Measurements from ENCODE around the gene PNMA8C. TPM values are rescaled to one million over a fixed set of nuclear protein-coding genes. Genes with fewer than 3 reads are reported as not detected.
"Not testable (repeated sequence)": the region's sequence is repeated elsewhere in the genome, so short reads cannot be mapped to it uniquely, and the experiment has no call there.

The PNMA8C gene
- total and polyA plus RNA-seq, 7 donors = 0.23 to 0.36 (median 0.27) TPM; not detected in 2

- peak overlapping the region; percentile 23 to 70 (median 60) for H3K27ac ChIP-seq
- H3K27me3 ChIP-seq = peaks cover 14 to 77% (median 69%) of the 10 kb centered on the region in 3 donors
- peak overlapping the region; percentile 4 to 41 (median 29) for H3K4me3 ChIP-seq
- WGBS, 2 donors = 1 to 4% methylated on average over 36 of the region's 36 CpGs
- H3K4me1 ChIP-seq = peaks cover 0 to 30% (median 23%) of the 10 kb centered on the region in 4 donors
- TF ChIP-seq EP300 (IDR thresholded peaks at IDR 0.05) = no peak
- TF ChIP-seq POLR2AphosphoS5 (IDR thresholded peaks at IDR 0.05) = peak in 2 of 4 donors; percentile 21 to 24
- TF ChIP-seq CTCF (IDR thresholded peaks at IDR 0.05) = peak in 1 of 4 experiments; percentile 13
- TF ChIP-seq POLR2A (IDR thresholded peaks at IDR 0.05) = no peak
- DNase-seq = peak; percentile 82
- no peaks in the 10 kb centered on the region for H3K9me3 ChIP-seq
- intact Hi-C loops (cut with DNase I) = no loop called here
- H3K36me3 ChIP-seq = no peaks in the 10 kb centered on the region
Measured at GRCh38 chr19:46404055-46404752, 24.5 kb downstream of the PNMA8C start.

- H3K4me3 ChIP-seq = no peak overlapping the region
- H3K36me3 ChIP-seq = no peaks in the 10 kb centered on the region
- 90 to 91% methylated on average over 11 of the region's 11 CpGs for WGBS, 2 donors
- no peak overlapping the region for H3K27ac ChIP-seq
- H3K9me3 ChIP-seq = no peaks in the 10 kb centered on the region
- peaks cover 14 to 73% (median 65%) of the 10 kb centered on the region in 3 donors for H3K27me3 ChIP-seq
- intact Hi-C loops (cut with DNase I) = no loop called here
- peak; percentile 40 for DNase-seq
- no peak for TF ChIP-seq EP300 (IDR thresholded peaks at IDR 0.05)
- TF ChIP-seq CTCF (IDR thresholded peaks at IDR 0.05) = no peak
- TF ChIP-seq POLR2AphosphoS5 (IDR thresholded peaks at IDR 0.05) = no peak
- TF ChIP-seq POLR2A (IDR thresholded peaks at IDR 0.05) = no peak
- H3K4me1 ChIP-seq = peaks cover 0 to 20% (median 16%) of the 10 kb centered on the region in 4 donors
Measured at GRCh38 chr19:46402725-46403124, 26.0 kb downstream of the PNMA8C start.

GRCh38 chr19:46397801-46398479 is 30.8 kb downstream of the PNMA8C start:
- peaks cover 0 to 29% (median 26%) of the 10 kb centered on the region in 3 donors for H3K27me3 ChIP-seq
- H3K9me3 ChIP-seq; H3K4me1 ChIP-seq; H3K27ac ChIP-seq; H3K4me3 ChIP-seq; H3K36me3 ChIP-seq; intact Hi-C loops (cut with DNase I): not testable (repeated sequence)
- DNase-seq = peak; percentile 21
- WGBS, 2 donors = 88 to 92% methylated on average over 14 of the region's 14 CpGs

GRCh38 chr19:46394402-46394797 is 34.3 kb downstream of the PNMA8C start:
- Histone ChIP-seq H3K4me1 (peaks cover 0 to 6% (median 0%) of the 10 kb centered on the region in 4 donors), H3K27ac (no peak overlapping the region), H3K4me3 (no peak overlapping the region), H3K36me3 (peaks cover 19 to 22% (median 21%) of the 10 kb centered on the region in 4 donors), H3K27me3 (peaks cover 0 to 9% (median 5%) of the 10 kb centered on the region in 3 donors), H3K9me3 (no peaks in the 10 kb centered on the region)
- DNase-seq = peak; percentile 39
- intact Hi-C loops (cut with DNase I) = loop anchor here (5.0 kb wide), 1 partner anchor 112 kb away; no protein-coding TSS in a partner anchor
- WGBS, 2 donors = 87 to 92% methylated on average over 5 of the region's 5 CpGs
- TF ChIP-seq EP300 (IDR thresholded peaks at IDR 0.05) (no peak), POLR2A (IDR thresholded peaks at IDR 0.05) (no peak), CTCF (IDR thresholded peaks at IDR 0.05) (no peak), POLR2AphosphoS5 (IDR thresholded peaks at IDR 0.05) (no peak)
